ENCODE measurements around the gene ADARB1. TPM values are rescaled to one million over a fixed set of nuclear protein-coding genes. Genes with fewer than 3 reads are reported as not detected.
A peak's percentile ranks its signal among the peaks of the same experiment; 100 is the strongest.

Gene ADARB1
- total and polyA plus RNA-seq, 2 of the 8 experiments (the other 6 are each of a cell fraction or from before 2014, with no cell fraction given): 4.7 to 14.9 TPM

DNA sequence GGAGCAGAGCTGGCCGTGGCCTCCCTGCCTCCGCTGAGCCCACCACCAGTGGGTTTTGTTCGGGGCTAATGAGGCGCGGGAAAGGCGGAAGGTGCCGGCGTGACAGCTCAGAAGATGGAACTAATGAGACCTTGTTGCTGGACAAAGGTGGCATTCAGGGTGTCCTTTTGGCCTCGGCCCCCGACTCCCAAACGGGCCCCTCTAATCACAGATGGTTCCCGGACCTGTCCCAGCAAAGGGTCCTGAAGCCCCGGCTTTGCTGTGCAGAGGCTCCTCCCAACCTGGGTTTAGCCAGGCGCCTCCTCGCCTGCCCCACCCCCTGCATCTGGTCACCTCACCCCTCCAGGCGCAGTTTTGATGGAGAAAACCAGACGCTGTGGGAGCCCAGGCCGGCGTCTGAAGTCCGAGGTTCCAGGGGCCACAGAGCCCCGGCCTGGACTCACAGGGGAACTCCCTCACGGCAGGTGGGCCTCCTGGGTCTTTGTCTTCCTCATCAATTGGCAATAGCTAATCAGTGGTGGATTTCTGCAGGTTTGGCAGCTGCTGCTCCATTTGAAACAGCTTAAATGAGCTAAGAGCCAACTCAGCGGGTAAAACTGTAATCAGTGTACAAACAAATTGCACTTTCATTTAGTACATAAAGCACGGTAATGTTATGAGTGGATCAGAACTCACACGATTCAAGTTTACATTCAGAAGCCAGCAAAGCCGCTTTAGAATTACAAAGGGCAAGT lies 44.3 kb upstream of the ADARB1 start:
- CTCF ChIA-PET (ENCODE audit: partially characterized antibody): interaction anchor here (0.9 to 2.1 kb wide), 10 partner anchors 11 to 296 kb away, joined by 3 to 6 read pairs (median 4); no protein-coding TSS in a partner anchor
- Histone ChIP-seq H3K4me2 (ENCODE audit: insufficient read depth in 1 of 2, low read depth in 2 of 2, low read length in 2 of 2) (peak overlapping the region; percentile 49 to 65), H3K4me3 (ENCODE audit: extremely low read depth in 1 of 4, insufficient read depth in 2 of 4, low read depth in 3 of 4, low read length in 4 of 4) (peak overlapping the region in 2 of 4 experiments; percentile 17 to 27; a peak in 2 of 8 replicates), H2BK15ac (ENCODE audit: low read length) (peak overlapping the region; percentile 97; the same call in 1 of the 2 replicates), H2AK5ac (ENCODE audit: low read depth, low read length) (peak overlapping the region; percentile 75; the same call in 1 of the 2 replicates), H2BK20ac (ENCODE audit: low read length) (peak overlapping the region; percentile 90; the same call in 1 of the 2 replicates), H3K23ac (ENCODE audit: insufficient read length) (no peak overlapping the region), H3K23me2 (ENCODE audit: low read depth, low read length) (no peaks in the 10 kb centered on the region), H2AFZ (ENCODE audit: low read length) (no peak overlapping the region), H3K4me1 (replicated peaks in 1 of 4; ENCODE audit: control insufficient read depth in 3 of 4, insufficient read depth in 4 of 4, low read length in 3 of 4) (peaks cover 7 to 36% (median 29%) of the 10 kb centered on the region in 4 experiments), H2BK120ac (replicated peaks; ENCODE audit: low read depth, low read length) (no peak overlapping the region), H3K27ac (ENCODE audit: low read depth, low read length) (no peak overlapping the region), H3K79me2 (ENCODE audit: control insufficient read depth in 1 of 2, insufficient read depth in 2 of 2, low read length in 2 of 2) (no peaks in the 10 kb centered on the region), H3K79me1 (ENCODE audit: low read depth, low read length) (peaks cover 3% of the 10 kb centered on the region; the same call in 1 of the 2 replicates), H2BK12ac (ENCODE audit: low read depth, low read length) (peak overlapping the region; percentile 90; the same call in 1 of the 2 replicates), H3K56ac (replicated peaks; ENCODE audit: insufficient read length, low read depth, low read length) (no peak overlapping the region), H3K18ac (ENCODE audit: extremely low read depth, low read length) (no peak overlapping the region; the same call in 1 of the 2 replicates), H4K91ac (replicated peaks; ENCODE audit: insufficient read length, low read length) (no peak overlapping the region), H3K36me3 (ENCODE audit: control insufficient read depth in 2 of 4, insufficient read depth in 4 of 4, low read length in 3 of 4) (no peaks in the 10 kb centered on the region), H4K8ac (ENCODE audit: extremely low read depth, insufficient read depth, low read length) (no peak overlapping the region), H4K5ac (ENCODE audit: insufficient read length, low read depth, low read length) (no peak overlapping the region), H3K9me3 (ENCODE audit: insufficient read depth in 2 of 2, low read depth in 1 of 2, low read length in 1 of 2) (no peaks in the 10 kb centered on the region), H3K14ac (ENCODE audit: insufficient read length) (no peak overlapping the region), H3K4ac (replicated peaks; ENCODE audit: insufficient read length, low read depth, low read length) (peak overlapping the region; percentile 16), H4K20me1 (replicated peaks in 1 of 2; ENCODE audit: control insufficient read depth in 1 of 2, insufficient read depth in 2 of 2, low read length in 2 of 2) (peaks cover 0 to 1% of the 10 kb centered on the region in 2 experiments), H3K27me3 (replicated peaks in 1 of 4; ENCODE audit: control insufficient read depth in 3 of 4, extremely low read depth in 1 of 4, insufficient read depth in 3 of 4, low read length in 3 of 4) (peaks cover 0 to 6% (median 3%) of the 10 kb centered on the region in 4 experiments; a peak in 3 of 7 replicates), H2BK5ac (ENCODE audit: low read depth, low read length) (peak overlapping the region; percentile 84; the same call in 1 of the 2 replicates), H3K9ac (replicated peaks in 1 of 4; ENCODE audit: extremely low read depth in 1 of 4, low read depth in 3 of 4, low read length in 3 of 4) (no peak overlapping the region)
- WGBS, 2 experiments (ENCODE audit: extremely low coverage in 1 of 2, insufficient coverage in 1 of 2, insufficient read length in 1 of 2, insufficient replicate concordance in 2 of 2, low coverage in 1 of 2, low lambda C conversion rate in 2 of 2, missing lambda C conversion rate in 1 of 2): 39% methylated on average over 25 of the region's 26 CpGs; no CpG with 5 or more reads in 1 of the 2 experiments
- POLR2A ChIA-PET (ENCODE audit: partially characterized antibody): interaction anchor here (1.3 to 1.4 kb wide), 3 partner anchors 13 to 49 kb away, joined by 3 to 5 read pairs (median 4); no protein-coding TSS in a partner anchor
- FAIRE-seq: peak; percentile 65
- DNase-seq (ENCODE audit: low read depth in 1 of 2, low spot score in 2 of 2): peak; percentile 23 to 71
- TF ChIP-seq GABPA (IDR thresholded peaks at IDR 0.05; ENCODE audit: borderline replicate concordance, insufficient read depth, low read length): peak; percentile 66; the same call in 1 of the 2 replicates
- TF ChIP-seq NANOG (IDR thresholded peaks at IDR 0.05; ENCODE audit: insufficient read depth, low read depth, low read length, poor library complexity, severe bottlenecking): peak; percentile 57
- TF ChIP-seq BACH1 (IDR thresholded peaks at IDR 0.05; ENCODE audit: low read length): no peak
- no peak for TF ChIP-seq YY1 (IDR thresholded peaks at IDR 0.05; ENCODE audit: low read depth, low read length)
- TF ChIP-seq HDAC2 (IDR thresholded peaks at IDR 0.05; ENCODE audit: borderline replicate concordance in 1 of 2, low read depth in 2 of 2, low read length in 2 of 2): peak; percentile 28 to 37; a peak in 1 of 4 replicates
- 0 out of 4 replicates have a peak, but pooled peaks of 1 of the 2 experiments have one; percentile 4 for TF ChIP-seq RAD21 (IDR thresholded peaks at IDR 0.05 in 1 of 2, conservative IDR thresholded peaks at IDR 0.05 in 1 of 2; ENCODE audit: low read depth in 2 of 2, low read length in 2 of 2)

All from H1 (cell line).